Activated B cell treated with CpG ODN at 0.5 μM for 24 hours (primary cell): ENCODE results near the gene ALDH1L1. TPM values are rescaled to one million over a fixed set of nuclear protein-coding genes. Genes with fewer than 3 reads are reported as not detected.

Experiments used
- ATAC-seq: fragments of 200-7000 bp; cut with Tn5 transposase; one replicate; pipeline ENCODE4 v1.10.0; 2021; ENCODE audit warnings: low read depth, mild to moderate bottlenecking, moderate library complexity
- CTCF ChIA-PET: fragments of 350-600 bp; sonication (Branson Sonifier 250); formaldehyde crosslinking; loops from one replicate; lab custom pipeline; 2021; ENCODE audit warnings: antibody characterized with exemption; lab: Charles Lee
- POLR2A ChIA-PET: fragments of 350-600 bp; sonication (Branson Sonifier 250); formaldehyde crosslinking; loops from one replicate; lab custom pipeline; 2021; ENCODE audit warnings: antibody characterized with exemption; lab: Charles Lee
- DNase-seq: peaks from one replicate; pipeline ENCODE4 v3.0.0; 2022
- H3K27ac Mint-ChIP-seq: one replicate; pipeline ENCODE4 v1.8.0; 2020; ENCODE audit warnings: mixed read lengths
- H3K27me3 Mint-ChIP-seq: one replicate; pipeline ENCODE4 v1.8.0; 2021; ENCODE audit warnings: mixed read lengths
- H3K36me3 Mint-ChIP-seq: one replicate; pipeline ENCODE4 v1.8.0; 2021; ENCODE audit warnings: low read depth, mixed read lengths
- H3K4me1 Mint-ChIP-seq: one replicate; pipeline ENCODE4 v1.8.0; 2021; ENCODE audit warnings: mixed read lengths
- H3K4me3 Mint-ChIP-seq: one replicate; pipeline ENCODE4 v1.8.0; 2020; ENCODE audit warnings: mild to moderate bottlenecking, mixed read lengths
- H3K9me3 Mint-ChIP-seq: one replicate; pipeline ENCODE4 v1.8.0; 2020; ENCODE audit warnings: mixed read lengths
- intact Hi-C: fragments of 100-400 bp; cut with micrococcal nuclease; formaldehyde crosslinking; loops from one replicate; pipeline ENCODE4 v1.15.1; 2024
- total RNA-seq: library from RNA; stranded (reverse); gene quantifications from 2 replicates; pipeline ENCODE4 v1.2.3, GENCODE V29; 2022
- TF ChIP-seq, protein P1 (sequence below): fragments of 200-600 bp; IDR thresholded peaks from one replicate; pipeline ENCODE4 v1.8.0; 2022; ENCODE audit warnings: antibody characterized with exemption, mild to moderate bottlenecking

Gene ALDH1L1
- total RNA-seq: not detected in 2 replicates

DNA sequence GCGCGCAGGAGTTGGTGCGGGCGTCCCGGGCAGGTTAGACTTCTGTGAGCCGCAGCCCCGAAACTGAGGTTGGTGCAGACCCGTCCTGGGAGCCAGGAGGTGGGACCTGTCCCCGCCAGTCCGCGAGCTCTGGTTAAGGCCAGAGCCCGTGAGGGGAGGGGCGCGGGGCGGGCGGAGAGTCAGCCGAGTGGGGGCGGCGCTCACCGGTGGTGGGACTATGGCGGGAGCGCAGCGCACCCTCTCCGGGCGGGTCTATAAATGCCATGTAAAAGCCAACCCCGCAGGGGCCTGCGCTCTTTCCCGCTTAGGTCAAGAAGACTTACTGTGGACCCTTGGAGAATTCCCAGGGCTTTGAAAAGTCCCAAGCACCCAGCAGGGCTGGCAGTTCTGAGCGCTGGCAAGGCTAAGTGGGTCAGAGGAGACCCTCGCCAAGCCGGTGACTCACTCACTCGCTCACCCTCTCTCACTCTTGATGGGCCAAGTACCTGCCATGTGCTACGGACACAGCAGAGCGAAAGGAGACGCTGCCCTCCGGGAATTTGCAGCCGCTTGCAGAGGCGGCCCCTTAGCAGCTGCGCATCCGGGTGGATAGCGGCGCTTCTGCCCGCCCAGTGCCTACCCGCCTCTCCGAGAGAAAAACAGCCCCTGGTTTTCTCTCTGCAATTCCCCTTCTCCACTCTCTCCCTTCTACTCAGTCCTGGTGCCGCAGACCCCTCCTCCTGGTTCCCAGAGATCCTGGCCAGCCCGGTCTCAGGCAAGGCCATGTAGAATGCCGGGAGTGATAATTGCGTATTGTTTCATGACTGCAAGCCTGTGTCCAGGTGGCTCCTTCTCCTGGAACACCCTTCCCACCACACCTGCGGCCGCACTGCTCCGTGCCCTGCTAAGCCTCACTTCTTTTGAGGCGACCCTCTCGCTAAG, at the start of gene ALDH1L1:
Gene ALDH1L1 (minus strand): TSS at position 110 of the 921 bp plus-strand sequence. CDS start 19,607 bp downstream, outside the sequence.
- Mint-ChIP-seq H3K27ac (no peak within 1 kb of the TSS), H3K4me3 (no peak within 1 kb of the TSS), H3K36me3 (no peaks in the 10 kb centered on the region), H3K27me3 (peaks cover 28% of the 10 kb centered on the region), H3K4me1 (no peaks in the 10 kb centered on the region), H3K9me3 (no peaks in the 10 kb centered on the region)
- ChIA-PET POLR2A (no interaction called here), CTCF (no interaction called here)
- intact Hi-C loops: no loop called here
- no peak for DNase-seq
- TF ChIP-seq, protein P1, sequence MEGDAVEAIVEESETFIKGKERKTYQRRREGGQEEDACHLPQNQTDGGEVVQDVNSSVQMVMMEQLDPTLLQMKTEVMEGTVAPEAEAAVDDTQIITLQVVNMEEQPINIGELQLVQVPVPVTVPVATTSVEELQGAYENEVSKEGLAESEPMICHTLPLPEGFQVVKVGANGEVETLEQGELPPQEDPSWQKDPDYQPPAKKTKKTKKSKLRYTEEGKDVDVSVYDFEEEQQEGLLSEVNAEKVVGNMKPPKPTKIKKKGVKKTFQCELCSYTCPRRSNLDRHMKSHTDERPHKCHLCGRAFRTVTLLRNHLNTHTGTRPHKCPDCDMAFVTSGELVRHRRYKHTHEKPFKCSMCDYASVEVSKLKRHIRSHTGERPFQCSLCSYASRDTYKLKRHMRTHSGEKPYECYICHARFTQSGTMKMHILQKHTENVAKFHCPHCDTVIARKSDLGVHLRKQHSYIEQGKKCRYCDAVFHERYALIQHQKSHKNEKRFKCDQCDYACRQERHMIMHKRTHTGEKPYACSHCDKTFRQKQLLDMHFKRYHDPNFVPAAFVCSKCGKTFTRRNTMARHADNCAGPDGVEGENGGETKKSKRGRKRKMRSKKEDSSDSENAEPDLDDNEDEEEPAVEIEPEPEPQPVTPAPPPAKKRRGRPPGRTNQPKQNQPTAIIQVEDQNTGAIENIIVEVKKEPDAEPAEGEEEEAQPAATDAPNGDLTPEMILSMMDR: no peak
- no peak for ATAC-seq

DNA sequence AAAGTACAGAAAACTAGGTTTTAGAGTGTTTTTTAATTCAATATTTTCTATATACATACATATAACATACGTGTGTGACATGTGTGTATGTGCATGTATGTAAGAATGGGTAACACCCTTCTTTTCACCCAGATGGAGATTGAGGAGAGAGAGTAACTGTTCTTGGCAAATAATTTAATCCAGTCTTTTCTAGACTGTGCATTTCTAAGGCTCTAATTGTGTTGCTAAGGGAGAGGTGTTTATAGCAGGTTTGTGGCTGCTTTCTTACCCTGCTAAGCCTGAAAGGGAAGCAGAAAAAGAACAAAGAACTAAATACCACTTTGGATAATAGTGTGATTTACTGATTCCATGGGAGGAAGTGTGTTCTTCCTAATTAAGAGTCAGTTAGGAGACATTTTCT, 46.0 kb upstream of the ALDH1L1 start:
- CTCF ChIA-PET: no interaction called here
- ATAC-seq (no peak), DNase-seq (no peak)
- TF ChIP-seq, protein P1: no peak
- Mint-ChIP-seq H3K4me3 (no peak overlapping the region), H3K27me3 (peaks cover 5% of the 10 kb centered on the region), H3K9me3 (peaks cover 14% of the 10 kb centered on the region), H3K4me1 (no peaks in the 10 kb centered on the region), H3K27ac (no peak overlapping the region), H3K36me3 (no peaks in the 10 kb centered on the region)
- intact Hi-C loops: no loop called here
- POLR2A ChIA-PET: no interaction called here

DNA sequence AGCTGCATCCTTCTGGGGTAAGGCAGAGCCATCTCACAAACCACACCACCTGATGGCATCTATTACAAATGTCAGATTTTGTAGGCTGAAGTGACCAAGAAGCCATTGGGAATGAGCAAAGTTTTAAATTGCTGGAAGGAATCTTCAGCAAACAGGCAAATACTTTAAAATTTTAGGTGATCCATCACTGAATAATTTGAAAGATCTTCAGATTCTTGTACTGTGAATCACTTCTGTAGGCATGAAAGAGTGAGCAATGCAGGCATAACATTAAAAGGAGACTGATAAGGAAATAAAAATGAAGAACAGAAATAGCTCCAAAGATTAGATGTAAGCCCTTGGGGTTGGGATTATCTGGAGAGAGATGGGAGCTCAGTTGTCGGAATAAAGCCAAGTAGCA, 36.0 kb upstream of the ALDH1L1 start:
- Mint-ChIP-seq H3K4me1 (peaks cover 3% of the 10 kb centered on the region), H3K36me3 (no peaks in the 10 kb centered on the region), H3K27me3 (peaks cover 50% of the 10 kb centered on the region), H3K9me3 (peaks cover 7% of the 10 kb centered on the region), H3K4me3 (no peak overlapping the region), H3K27ac (no peak overlapping the region)
- intact Hi-C loops: no loop called here
- ChIA-PET CTCF (no interaction called here), POLR2A (no interaction called here)
- DNase-seq (no peak), ATAC-seq (no peak)
- TF ChIP-seq, protein P1: no peak

DNA sequence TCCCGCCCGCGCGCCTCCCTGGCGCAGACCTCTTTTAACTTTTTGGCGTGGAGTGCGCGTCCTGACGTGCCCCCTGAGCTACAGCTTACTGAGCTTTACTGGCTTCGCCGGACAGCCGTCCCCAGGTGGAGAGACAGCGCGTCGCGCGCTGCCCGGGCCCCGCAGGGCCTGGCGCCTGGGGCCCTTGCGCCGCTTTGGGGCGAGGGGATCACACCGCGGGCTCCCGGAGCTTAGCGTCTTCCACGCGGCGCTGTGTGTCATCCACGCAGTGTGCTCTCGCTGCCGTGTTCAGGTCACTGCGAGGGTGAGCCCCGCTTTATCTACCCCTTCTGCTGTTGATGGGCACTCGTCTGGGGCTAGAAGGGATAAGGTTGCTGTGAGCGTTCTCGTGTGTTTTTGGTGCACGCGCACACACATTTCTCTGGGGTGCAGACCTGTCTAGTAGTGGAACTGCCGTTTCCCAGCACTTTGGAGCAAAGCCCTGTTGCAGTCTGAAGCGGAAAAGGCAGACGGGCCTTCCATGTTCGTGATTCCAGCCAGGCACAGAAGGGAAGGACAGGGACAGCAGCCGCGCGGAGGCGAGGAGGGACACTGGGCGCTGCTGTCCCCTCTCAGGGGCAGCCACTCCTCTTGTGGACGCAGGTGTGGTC, 33.1 kb upstream of the ALDH1L1 start:
- Mint-ChIP-seq H3K27me3 (peaks cover 59% of the 10 kb centered on the region), H3K36me3 (no peaks in the 10 kb centered on the region), H3K4me3 (no peak overlapping the region), H3K4me1 (peaks cover 3% of the 10 kb centered on the region), H3K9me3 (no peaks in the 10 kb centered on the region), H3K27ac (no peak overlapping the region)
- ATAC-seq (no peak), DNase-seq (no peak)
- TF ChIP-seq, protein P1: no peak
- POLR2A ChIA-PET: no interaction called here
- intact Hi-C loops: no loop called here
- CTCF ChIA-PET: no interaction called here
